ENCODE results near the gene ACYP2.
A peak's percentile ranks its signal among the peaks of the same experiment; 100 is the strongest.
"Not testable (repeated sequence)": the region's sequence is repeated elsewhere in the genome, so short reads cannot be mapped to it uniquely, and the experiment has no call there.

The ACYP2 gene

DNA sequence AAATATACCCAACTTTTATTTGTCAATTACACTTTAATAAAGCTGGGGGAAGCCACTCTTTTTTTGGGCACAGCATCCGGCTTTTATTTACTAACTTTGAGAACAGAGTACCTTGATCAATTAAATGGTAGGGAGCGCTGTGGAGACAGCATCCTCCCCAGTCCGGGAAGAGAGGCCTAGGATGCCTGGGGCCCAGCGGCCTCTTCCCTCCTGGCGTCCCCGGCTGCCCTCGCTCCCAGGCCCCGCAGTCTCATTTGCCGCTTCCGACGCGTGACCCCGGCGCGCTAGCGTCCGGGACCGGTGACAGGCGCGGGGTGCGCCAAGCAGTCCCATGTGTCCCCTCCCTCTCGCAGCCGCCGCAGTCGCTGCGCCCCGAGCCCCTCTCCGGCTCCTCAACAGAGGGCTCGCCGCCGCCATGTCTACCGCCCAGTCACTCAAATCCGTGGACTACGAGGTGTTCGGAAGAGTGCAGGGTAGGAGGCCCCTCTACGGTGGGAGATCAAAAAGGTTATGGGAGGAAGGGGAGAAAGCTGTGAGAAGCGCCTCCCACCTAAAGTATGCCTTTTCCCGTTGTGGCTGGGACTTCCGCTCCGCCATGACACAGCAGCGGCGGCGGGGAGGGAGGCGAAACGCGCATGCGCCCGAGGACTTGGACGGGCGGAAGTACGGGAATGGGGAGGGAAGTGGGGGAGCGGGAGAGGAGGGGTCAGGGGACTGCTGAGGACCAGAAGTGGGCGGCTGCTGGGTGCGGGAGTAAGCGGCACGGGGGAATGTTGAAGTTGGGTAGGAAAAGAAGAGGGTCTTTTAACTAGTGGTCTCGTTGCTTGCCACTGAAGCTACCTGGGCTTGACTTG lies at the start of gene ACYP2:
Gene ACYP2, plus strand, starts transcription at position 332 of the 854 bp plus-strand sequence.
- DNase-seq (ENCODE audit: low read depth in 2 of 2), result peak; percentile 88 to 91

DNA sequence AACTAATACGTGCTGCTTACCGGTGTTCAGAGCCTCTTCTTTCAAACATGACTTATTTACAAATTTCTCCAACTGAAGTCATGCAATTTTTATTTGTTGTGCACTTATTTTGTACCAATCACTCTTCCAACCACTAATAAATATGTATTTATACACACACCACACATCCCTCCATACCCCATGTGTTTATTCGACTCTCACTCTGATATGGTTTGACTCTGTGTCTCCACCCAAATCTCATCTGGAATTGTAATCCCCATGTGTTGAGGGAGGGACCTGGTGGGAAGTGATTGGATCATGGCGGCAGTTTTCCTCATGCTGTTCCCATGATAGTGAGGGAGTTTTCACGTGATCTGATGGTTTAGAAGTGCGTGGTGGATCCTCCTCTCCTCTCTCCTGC lies 49.5 kb upstream of the ACYP2 start:
- no peak for DNase-seq (ENCODE audit: low read depth in 2 of 2)

- no peak for DNase-seq (ENCODE audit: low read depth in 2 of 2)
These were observed 47.5 kb upstream of the ACYP2 start for GRCh38 chr2:54067851-54068375.

- DNase-seq (ENCODE audit: low read depth in 2 of 2), result not testable (repeated sequence)
These were observed 42.9 kb upstream of the ACYP2 start for GRCh38 chr2:54072483-54072882.

DNA sequence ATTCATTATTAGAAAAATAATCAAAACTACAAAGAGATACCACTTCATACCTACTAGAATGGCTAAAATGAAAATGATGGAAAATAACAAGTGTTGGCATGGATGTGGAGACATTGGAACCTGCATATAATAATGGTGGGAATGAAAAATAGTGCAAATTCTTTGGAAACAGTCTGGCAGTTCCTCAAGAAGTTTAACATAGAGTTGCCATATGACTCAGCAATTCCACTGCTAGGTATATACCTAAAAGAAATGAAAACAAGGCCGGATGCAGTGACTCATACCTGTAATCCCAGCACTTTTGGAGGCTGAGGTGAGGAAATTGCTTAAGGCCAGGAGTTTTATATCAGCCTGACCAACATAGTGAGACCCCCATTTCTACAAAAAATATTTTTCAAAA lies 41.6 kb upstream of the ACYP2 start:
- no peak for DNase-seq (ENCODE audit: low read depth in 2 of 2)

DNA sequence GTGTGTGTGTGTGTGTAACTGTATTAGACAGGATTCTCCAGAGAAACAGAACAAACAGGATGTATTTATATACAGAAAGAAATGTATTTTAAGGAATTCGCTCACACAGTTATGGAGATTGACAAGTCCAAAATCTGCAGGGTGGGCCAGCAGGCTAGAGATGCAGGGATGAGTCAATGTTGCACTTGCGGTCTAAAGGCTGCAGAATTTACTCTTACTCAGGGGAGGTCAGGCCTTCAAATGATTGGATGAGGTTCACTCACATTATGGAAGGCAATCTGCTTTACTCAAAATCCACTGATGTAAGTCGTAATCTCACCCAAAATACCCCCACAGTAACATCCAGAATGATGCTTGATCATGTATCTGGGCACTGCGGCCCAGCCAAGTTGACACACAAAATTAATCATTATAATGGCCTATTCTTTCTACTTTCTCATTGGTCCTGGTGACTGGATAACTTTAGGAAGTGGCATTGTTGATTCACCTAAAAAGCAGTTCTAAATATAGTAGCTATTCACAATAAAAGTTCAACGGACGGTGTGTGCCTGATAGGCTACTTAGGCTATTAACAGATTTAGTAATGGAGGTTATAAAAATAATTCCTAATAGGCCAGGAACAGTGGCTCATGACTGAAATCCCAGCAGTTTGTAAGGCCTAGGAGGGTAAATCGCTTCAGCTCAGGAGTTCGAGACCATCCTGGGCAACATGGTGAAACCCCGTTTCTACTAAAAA lies 40.6 kb upstream of the ACYP2 start:
- DNase-seq (ENCODE audit: low read depth in 2 of 2), result no peak

DNA sequence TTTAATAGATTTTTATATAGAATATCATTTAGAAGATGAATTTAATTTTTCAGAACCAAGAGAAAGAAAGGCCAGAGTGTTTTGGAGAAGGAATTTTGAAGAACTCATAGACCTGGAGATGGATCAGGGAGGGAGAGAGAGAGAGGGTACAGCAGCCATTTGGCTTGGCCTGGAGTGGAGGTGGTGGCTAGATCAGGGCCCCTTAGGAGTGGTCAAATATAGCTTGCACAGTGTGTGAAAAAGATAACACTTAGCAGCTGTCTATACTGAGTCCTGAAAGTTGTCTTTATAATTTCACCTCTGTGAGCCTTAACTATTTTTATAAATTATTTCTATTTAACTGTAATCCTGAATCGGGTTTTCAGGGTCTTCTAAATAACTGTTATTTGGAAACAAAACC lies 38.8 kb upstream of the ACYP2 start:
- no peak for DNase-seq (ENCODE audit: low read depth in 2 of 2)

DNA sequence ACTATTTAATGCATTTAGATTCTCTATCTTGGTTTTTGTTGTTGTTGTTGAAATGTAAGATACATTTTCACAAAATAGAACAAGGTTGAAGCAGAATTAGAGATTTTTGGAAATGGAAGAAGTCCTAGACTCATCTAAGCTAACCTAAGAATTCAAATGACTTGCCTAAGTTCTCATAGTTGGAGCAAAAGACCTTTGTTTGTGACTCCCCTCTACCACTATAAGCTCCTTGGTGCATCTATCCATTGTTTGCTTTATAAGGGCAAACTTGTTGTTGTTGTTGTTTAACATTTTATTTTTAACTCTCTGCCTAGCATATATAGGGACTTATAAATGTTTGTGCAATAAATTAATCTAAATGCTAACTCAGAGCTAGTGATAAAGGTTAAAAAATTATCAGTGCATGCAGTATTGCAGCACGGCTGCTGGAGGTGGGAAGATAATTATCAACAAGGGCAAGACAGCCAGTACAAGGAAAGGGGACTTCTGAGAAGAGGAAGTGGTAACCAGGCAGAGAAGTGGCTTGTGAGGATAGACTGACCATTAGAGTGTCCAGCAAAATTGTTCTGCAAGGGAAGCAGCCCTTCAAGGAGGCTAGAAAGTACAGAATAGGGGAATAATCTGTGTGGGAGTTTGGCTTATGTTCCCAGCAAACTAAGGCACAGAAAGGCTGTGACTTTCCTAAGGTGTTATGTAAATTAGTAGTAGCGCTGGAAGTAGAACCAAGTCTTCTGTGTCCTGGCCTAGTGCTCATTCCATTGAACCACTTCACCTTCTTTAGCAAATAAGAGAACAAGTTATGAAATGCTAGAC lies 38.1 kb upstream of the ACYP2 start:
- no peak for DNase-seq (ENCODE audit: low read depth in 2 of 2)

GRCh38 chr2:54079331-54079730 lies 36.1 kb upstream of the ACYP2 start:
- no peak for DNase-seq (ENCODE audit: low read depth in 2 of 2)

GRCh38 chr2:54081574-54081973 lies 33.8 kb upstream of the ACYP2 start:
- DNase-seq (ENCODE audit: low read depth in 2 of 2), result no peak

DNA sequence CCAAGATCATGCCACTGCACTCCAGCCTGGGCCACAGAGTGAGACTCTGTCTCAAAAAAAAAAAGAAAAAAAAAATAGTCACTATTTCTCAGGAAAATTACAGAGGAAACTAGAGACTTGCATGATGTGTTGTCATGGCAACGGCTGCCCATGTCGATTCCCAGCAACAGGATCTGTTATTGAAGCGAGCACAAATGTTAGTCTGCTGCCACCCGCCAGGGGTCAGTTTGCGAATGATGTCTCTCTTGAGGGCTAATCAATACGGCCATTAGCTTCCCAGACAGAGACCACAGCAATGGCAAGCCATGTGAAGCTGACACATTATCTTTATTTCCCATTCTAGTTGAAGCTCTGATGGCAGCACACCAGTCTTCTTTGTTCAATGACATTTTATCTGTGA lies 32.4 kb upstream of the ACYP2 start:
- DNase-seq (ENCODE audit: low read depth in 2 of 2), result no peak

GRCh38 chr2:54083445-54083844 lies 32.0 kb upstream of the ACYP2 start:
- no peak for DNase-seq (ENCODE audit: low read depth in 2 of 2)

- no peak for DNase-seq (ENCODE audit: low read depth in 2 of 2)
These were observed 30.8 kb upstream of the ACYP2 start for GRCh38 chr2:54084600-54084999.

DNA sequence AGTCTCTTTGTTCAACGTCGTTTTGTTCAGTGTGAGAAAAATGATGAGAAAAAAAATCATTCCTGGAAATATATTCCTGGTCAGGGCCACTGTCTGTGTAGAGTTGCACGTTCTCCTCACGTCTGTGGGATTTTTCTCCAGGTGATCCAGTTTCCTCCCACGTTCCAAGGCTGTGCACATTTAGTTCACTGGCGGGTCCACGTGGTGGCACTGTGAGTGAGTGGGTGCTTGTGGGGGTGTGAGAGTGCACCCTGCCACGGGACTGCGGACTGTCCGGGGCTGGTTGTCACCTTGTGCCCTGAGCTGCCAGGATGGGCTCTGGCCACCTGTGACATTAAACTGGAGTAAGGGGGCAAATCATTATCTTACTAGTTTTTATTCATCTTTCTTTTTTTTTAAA lies 30.3 kb upstream of the ACYP2 start:
- no peak for DNase-seq (ENCODE audit: low read depth in 2 of 2)

DNA sequence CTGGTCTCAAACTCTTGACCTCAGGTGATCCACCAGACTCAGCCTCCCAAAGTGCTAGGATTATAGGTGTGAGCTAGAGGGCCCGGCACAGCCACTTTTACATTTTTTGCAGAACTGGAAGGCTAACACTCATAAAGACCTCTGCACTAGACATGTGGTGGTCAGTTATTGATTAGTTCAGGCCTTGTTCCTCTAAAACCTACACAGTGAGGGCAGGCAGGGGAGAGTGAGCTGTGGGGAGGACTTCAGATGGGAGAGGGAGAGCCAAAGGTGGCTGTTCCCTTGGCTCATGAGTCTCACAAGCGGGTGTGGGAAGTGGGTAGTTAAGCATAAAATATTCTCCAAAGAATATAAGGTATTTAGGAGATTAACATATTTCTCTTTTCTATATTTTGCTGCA lies 29.3 kb upstream of the ACYP2 start:
- DNase-seq (ENCODE audit: low read depth in 2 of 2), result no peak

- DNase-seq (ENCODE audit: low read depth in 2 of 2), result no peak
These were observed 27.2 kb upstream of the ACYP2 start for GRCh38 chr2:54088191-54088634.

DNA sequence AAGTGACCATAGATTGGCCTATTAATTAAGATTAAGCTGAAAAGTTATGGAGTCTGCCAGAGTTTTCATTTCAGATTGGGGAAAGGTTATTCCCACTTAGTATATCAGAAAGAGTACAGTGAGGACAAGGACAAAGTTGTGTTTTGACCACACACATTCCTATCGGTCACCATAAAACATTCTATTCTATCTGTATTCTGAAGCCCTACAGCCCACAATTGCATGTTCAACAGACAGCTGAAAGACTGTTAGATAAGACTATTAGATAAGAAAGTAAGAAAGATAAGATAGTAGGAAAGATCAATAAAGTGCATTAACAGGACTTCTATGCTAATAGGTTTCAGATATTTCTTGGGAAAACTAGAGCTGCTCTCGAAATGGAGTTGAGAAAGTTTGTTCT lies 26.7 kb upstream of the ACYP2 start:
- no peak for DNase-seq (ENCODE audit: low read depth in 2 of 2)

GRCh38 chr2:54090521-54091117 lies 24.8 kb upstream of the ACYP2 start:
- DNase-seq (ENCODE audit: low read depth in 2 of 2), result no peak

GRCh38 chr2:54092940-54093339 lies 22.5 kb upstream of the ACYP2 start:
- no peak for DNase-seq (ENCODE audit: low read depth in 2 of 2)

DNA sequence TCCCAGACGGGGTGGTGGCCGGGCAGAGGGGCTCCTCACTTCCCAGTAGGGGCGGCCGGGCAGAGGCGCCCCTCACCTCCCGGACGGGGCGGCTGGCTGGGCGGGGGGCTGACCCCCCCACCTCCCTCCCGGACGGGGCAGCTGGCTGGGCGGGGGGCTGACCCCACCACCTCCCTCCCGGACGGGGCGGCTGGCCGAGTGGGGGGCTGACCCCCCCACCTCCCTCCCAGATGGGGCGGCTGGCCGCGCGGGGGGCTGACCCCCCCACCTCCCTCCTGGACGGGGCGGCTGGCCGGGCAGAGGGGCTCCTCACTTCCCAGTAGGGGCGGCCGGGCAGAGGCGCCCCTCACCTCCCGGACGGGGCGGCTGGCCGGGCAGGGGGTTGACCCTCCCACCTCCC lies 20.0 kb upstream of the ACYP2 start:
- not testable (repeated sequence) for DNase-seq (ENCODE audit: low read depth in 2 of 2)

- not testable (repeated sequence) for DNase-seq (ENCODE audit: low read depth in 2 of 2)
These were observed 19.3 kb upstream of the ACYP2 start for GRCh38 chr2:54096141-54096540.

DNA sequence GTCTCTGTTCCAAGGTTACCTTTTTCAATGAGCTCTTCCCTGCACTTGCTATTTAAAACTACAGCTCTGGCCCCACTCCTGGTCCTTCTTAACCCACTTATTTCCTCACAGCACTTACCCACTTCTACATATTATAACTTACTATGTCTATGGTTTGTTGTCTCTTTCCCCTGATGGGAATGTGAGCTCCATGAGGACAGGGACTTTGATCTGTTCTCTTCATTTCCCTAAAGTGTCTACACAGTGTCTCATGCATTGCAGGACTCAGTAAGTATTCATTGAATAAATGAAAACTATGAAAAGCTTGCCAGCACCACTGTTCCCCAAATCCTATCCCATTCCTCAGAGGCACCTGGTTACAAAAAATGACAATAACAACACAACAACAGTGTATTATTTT lies 18.3 kb upstream of the ACYP2 start:
- no peak for DNase-seq (ENCODE audit: low read depth in 2 of 2)
